GM10248 (cell line): Measurements from ENCODE around the gene DHDDS.

Experiments
- CTCF ChIA-PET: fragments of 300-600 bp; sonication (Branson Sonifier 250); formaldehyde crosslinking; extraction: SDS; loops from one replicate; lab custom pipeline; 2021; ENCODE audit warnings: antibody characterized with exemption; lab: Yijun Ruan, JAX
- POLR2A ChIA-PET: fragments of 350-650 bp; sonication (Branson Sonifier 250); formaldehyde crosslinking; extraction: SDS; loops from one replicate; lab custom pipeline; 2020; ENCODE audit warnings: antibody characterized with exemption; lab: Yijun Ruan, JAX
- DNase-seq: peaks from one replicate; pipeline ENCODE4 v3.0.0; 2012; ENCODE audit errors: extremely low spot score
- TF ChIP-seq, protein P1 (sequence below): IDR thresholded peaks from 2 replicates; pipeline ENCODE4 v1.5.1; 2012; ENCODE audit warnings: mild to moderate bottlenecking, low read depth; ENCODE audit errors: extremely low read depth, missing control alignments, control extremely low read depth

DHDDS gene

DNA sequence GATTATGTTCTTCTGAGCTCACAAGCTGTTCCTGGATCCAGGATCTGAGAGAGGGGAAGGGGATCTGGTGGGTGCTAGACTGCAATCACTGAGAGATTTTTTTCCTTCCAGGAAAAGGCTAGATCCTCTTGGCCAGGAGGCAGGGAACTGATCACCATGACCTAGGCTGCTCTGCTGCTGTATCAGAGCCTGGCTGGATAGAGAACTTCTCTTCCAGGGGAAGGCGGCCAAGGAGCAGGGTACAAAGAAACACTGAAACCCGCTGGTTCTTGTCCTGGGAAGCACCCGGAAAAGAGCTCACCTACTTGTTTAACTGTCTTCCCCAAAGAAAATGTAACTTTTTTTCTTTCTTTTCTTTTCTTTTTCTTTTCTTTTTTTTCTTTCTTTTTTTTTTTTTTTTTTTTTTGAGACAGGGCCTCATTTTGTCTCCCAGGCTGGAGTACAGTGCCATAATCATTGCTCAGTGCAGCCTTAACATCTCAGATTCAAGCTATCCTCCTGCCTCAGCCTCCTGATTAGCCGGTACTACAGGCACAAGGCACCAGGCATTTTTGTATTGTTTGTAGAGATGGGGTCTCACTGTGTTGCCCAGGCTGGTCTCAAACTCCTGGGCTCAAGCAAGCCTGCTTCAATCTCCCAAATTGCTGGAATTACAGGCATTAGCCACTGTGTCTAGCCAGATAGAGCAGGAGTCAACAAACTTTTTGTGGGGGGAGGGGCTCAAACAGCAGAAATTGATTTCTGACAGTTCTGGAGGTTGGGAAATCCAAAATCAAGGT is 85.1 kb downstream of the DHDDS start:
- TF ChIP-seq, protein P1, sequence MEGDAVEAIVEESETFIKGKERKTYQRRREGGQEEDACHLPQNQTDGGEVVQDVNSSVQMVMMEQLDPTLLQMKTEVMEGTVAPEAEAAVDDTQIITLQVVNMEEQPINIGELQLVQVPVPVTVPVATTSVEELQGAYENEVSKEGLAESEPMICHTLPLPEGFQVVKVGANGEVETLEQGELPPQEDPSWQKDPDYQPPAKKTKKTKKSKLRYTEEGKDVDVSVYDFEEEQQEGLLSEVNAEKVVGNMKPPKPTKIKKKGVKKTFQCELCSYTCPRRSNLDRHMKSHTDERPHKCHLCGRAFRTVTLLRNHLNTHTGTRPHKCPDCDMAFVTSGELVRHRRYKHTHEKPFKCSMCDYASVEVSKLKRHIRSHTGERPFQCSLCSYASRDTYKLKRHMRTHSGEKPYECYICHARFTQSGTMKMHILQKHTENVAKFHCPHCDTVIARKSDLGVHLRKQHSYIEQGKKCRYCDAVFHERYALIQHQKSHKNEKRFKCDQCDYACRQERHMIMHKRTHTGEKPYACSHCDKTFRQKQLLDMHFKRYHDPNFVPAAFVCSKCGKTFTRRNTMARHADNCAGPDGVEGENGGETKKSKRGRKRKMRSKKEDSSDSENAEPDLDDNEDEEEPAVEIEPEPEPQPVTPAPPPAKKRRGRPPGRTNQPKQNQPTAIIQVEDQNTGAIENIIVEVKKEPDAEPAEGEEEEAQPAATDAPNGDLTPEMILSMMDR = no peak
- DNase-seq = no peak
- POLR2A ChIA-PET = no interaction called here
- CTCF ChIA-PET = interaction anchor here (1.0 to 2.2 kb wide), 6 partner anchors 9 to 86 kb away, joined by 3 to 17 read pairs (median 4); no protein-coding TSS in a partner anchor

DNA sequence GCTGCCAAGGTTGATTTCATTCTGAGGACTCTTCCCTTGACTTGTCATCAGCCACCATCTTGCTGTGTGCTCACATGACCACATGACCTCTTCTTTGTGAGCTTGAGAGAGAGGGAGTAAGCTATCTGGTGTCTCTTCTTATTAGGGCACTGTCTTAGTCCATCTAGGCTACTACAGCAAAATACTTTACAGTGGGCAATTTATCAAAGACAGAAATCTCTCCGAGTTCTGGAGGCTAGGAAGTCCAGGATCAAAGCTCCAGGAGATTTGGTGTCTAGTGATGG is 85.6 kb downstream of the DHDDS start:
- ChIA-PET POLR2A (no interaction called here), CTCF (interaction anchor here (1.0 to 2.2 kb wide), 8 partner anchors 10 to 85 kb away, joined by 3 to 17 read pairs (median 4); no protein-coding TSS in a partner anchor)
- TF ChIP-seq, protein P1 = no peak
- DNase-seq = no peak

DNA sequence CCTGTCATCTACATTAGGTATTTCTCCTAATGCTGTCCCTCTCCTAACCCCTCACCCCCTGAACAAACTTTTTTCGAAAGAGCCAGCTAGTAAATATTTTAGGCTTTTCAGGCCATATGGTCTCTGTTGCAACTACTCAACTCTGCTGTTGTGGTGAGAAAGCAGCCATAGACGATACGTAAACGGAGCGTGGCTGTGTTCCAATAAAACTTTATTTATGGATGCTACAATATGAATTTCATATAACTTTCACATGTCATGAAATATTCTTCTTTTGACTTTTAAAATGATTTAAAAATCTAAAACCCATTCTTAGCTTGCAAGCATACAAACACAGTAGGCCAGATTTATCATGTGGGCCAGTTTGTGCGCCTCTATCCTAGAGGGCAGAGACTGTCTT is 86.2 kb downstream of the DHDDS start:
- DNase-seq = no peak
- ChIA-PET POLR2A (no interaction called here), CTCF (interaction anchor here (1.2 to 2.2 kb wide), 5 partner anchors 9 to 84 kb away, joined by 3 to 17 read pairs (median 4); no protein-coding TSS in a partner anchor)
- TF ChIP-seq, protein P1 = no peak

DNA sequence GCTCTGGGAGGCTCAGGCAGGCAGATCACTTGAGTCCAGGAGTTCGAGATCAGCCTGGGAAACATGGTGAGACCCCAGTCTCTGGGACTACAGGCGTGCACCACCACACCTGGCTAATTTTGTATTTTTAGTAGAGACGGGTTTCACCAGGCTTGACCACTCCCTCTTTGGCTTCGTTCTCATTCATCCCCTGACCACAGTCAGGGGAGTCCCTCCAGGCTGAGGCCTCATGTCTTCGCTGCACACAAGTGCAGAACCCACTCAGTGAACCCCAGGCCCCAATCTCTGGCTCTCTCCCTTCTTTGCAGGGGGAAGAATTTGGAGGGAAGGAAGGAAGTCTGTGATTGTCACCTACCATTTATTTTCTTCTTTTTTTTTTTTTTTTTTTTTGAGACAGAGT is 88.2 kb downstream of the DHDDS start:
- POLR2A ChIA-PET = no interaction called here

More for the DNA sequence above, 88.2 kb downstream of the DHDDS start:
- TF ChIP-seq, protein P1 = no peak
- no peak for DNase-seq
- CTCF ChIA-PET = interaction anchor here (13.3 kb wide), 1 partner anchor 19 kb away, joined by 146 read pairs; no protein-coding TSS in a partner anchor
